ENCODE measurements around the gene HIVEP3. TPM values are rescaled to one million over a fixed set of nuclear protein-coding genes. Genes with fewer than 3 reads are reported as not detected.
A peak's percentile ranks its signal among the peaks of the same experiment; 100 is the strongest.

HIVEP3 gene
- total RNA-seq, 1 donor from 2014 or later = 2.0 TPM

GRCh38 chr1:41656825-41657500 is 261.8 kb downstream of the HIVEP3 start:
- DNase-seq (ENCODE audit: low read depth) = no peak

- no peak for DNase-seq (ENCODE audit: low read depth)
Measured at GRCh38 chr1:41656068-41656467, 262.7 kb downstream of the HIVEP3 start.

- DNase-seq (ENCODE audit: low read depth) = no peak
Measured at GRCh38 chr1:41655632-41656031, 263.1 kb downstream of the HIVEP3 start.

GRCh38 chr1:41653574-41653973 is 265.1 kb downstream of the HIVEP3 start:
- no peak for DNase-seq (ENCODE audit: low read depth)

- no peak for DNase-seq (ENCODE audit: low read depth)
Measured at GRCh38 chr1:41652384-41653265, 266.1 kb downstream of the HIVEP3 start.

GRCh38 chr1:41650028-41650880 is 268.5 kb downstream of the HIVEP3 start:
- no peak for DNase-seq (ENCODE audit: low read depth)

GRCh38 chr1:41649396-41650027 is 269.2 kb downstream of the HIVEP3 start:
- DNase-seq (ENCODE audit: low read depth) = no peak

- no peak for DNase-seq (ENCODE audit: low read depth)
Measured at GRCh38 chr1:41648844-41649243, 269.9 kb downstream of the HIVEP3 start.

GRCh38 chr1:41648230-41648629 is 270.5 kb downstream of the HIVEP3 start:
- no peak for DNase-seq (ENCODE audit: low read depth)

GRCh38 chr1:41647221-41648135 is 271.2 kb downstream of the HIVEP3 start:
- no peak for DNase-seq (ENCODE audit: low read depth)

GRCh38 chr1:41646186-41646585 is 272.5 kb downstream of the HIVEP3 start:
- no peak for DNase-seq (ENCODE audit: low read depth)

- no peak for DNase-seq (ENCODE audit: low read depth)
Measured at GRCh38 chr1:41645062-41645461, 273.7 kb downstream of the HIVEP3 start.

GRCh38 chr1:41642922-41643821 is 275.6 kb downstream of the HIVEP3 start:
- no peak for DNase-seq (ENCODE audit: low read depth)

- no peak for DNase-seq (ENCODE audit: low read depth)
Measured at GRCh38 chr1:41641941-41642527, 276.7 kb downstream of the HIVEP3 start.

GRCh38 chr1:41641475-41641814 is 277.3 kb downstream of the HIVEP3 start:
- DNase-seq (ENCODE audit: low read depth) = no peak

- peak; percentile 64 for DNase-seq (ENCODE audit: low read depth)
Measured at GRCh38 chr1:41640756-41641474, 277.8 kb downstream of the HIVEP3 start.

- no peak for DNase-seq (ENCODE audit: low read depth)
Measured at GRCh38 chr1:41640141-41640751, 278.5 kb downstream of the HIVEP3 start.

Data from myocyte (in vitro differentiated cells).